Keratinocyte (primary cell): ENCODE data around the gene ADH5. TPM values are rescaled to one million over a fixed set of nuclear protein-coding genes. Genes with fewer than 3 reads are reported as not detected.

ENCODE experiments used
- DNase-seq: peaks from one replicate; pipeline ENCODE4 v3.0.0-alpha.2; 2011; ENCODE audit warnings: low read depth, missing footprints, low spot score
- FAIRE-seq: peaks from 2 replicates; lab custom pipeline; 2011; peaks lifted over from hg19 to GRCh38; lab: Jason Lieb, UNC
- H2AFZ ChIP-seq: 2 replicates; pipeline ENCODE4 v1.6.0; 2012; ENCODE audit warnings: low read length, control low read depth, inconsistent platforms; ENCODE audit not compliant: control insufficient read depth
- H3K27ac ChIP-seq: 2 replicates; pipeline ENCODE4 v1.5.1; 2011; ENCODE audit warnings: low read length; ENCODE audit not compliant: control insufficient read depth, insufficient read depth
- H3K27me3 ChIP-seq: 3 replicates; pipeline ENCODE4 v1.6.0; 2011; ENCODE audit warnings: low read length; ENCODE audit not compliant: control insufficient read depth, insufficient read depth; ENCODE audit errors: extremely low read depth
- H3K36me3 ChIP-seq, 2 experiments: 2 replicates in 1 of 2; 3 replicates in 1 of 2; pipeline ENCODE4 v1.5.1; 2011; ENCODE audit warnings: low read length in 2 of 2, mild to moderate bottlenecking in 1 of 2; ENCODE audit not compliant: control insufficient read depth in 2 of 2, insufficient read depth in 2 of 2; ENCODE audit errors: extremely low read depth in 1 of 2
- H3K4me1 ChIP-seq: 3 replicates; pipeline ENCODE4 v1.5.1; 2011; ENCODE audit warnings: low read length; ENCODE audit not compliant: control insufficient read depth, insufficient read depth; ENCODE audit errors: extremely low read depth
- H3K4me2 ChIP-seq: 3 replicates; pipeline ENCODE4 v1.6.0; 2011; ENCODE audit warnings: low read depth, low read length; ENCODE audit not compliant: control insufficient read depth, insufficient read depth; ENCODE audit errors: extremely low read depth
- H3K4me3 ChIP-seq, 3 experiments: fragments of 200-600 bp in 1 of 3; sonication (generic) in 1 of 3; 2 replicates in 2 of 3; 3 replicates in 1 of 3; pipeline ENCODE4 v1.5.1; 2011 to 2016; ENCODE audit warnings: low read length in 3 of 3, mild to moderate bottlenecking in 3 of 3, control low read depth in 2 of 3, inconsistent platforms in 1 of 3, low read depth in 1 of 3, mixed read lengths in 1 of 3, mixed run types in 1 of 3, moderate library complexity in 1 of 3; ENCODE audit not compliant: control insufficient read depth in 2 of 3, insufficient read depth in 2 of 3; ENCODE audit errors: extremely low read depth in 1 of 3
- H3K79me2 ChIP-seq: 2 replicates; pipeline ENCODE4 v1.6.0; 2012; ENCODE audit warnings: low read length; ENCODE audit not compliant: control insufficient read depth, insufficient read depth
- H3K9ac ChIP-seq: 3 replicates; pipeline ENCODE4 v1.6.0; 2011; ENCODE audit warnings: low read length; ENCODE audit not compliant: control insufficient read depth, insufficient read depth; ENCODE audit errors: extremely low read depth
- H3K9me1 ChIP-seq: 3 replicates; pipeline ENCODE4 v1.6.0; 2011; ENCODE audit warnings: low read length; ENCODE audit not compliant: control insufficient read depth, insufficient read depth; ENCODE audit errors: extremely low read depth
- H3K9me3 ChIP-seq: 2 replicates; pipeline ENCODE4 v1.5.1; 2012; ENCODE audit warnings: low read depth, low read length; ENCODE audit not compliant: control insufficient read depth
- H4K20me1 ChIP-seq: 3 replicates; pipeline ENCODE4 v1.6.0; 2011; ENCODE audit warnings: low read length; ENCODE audit not compliant: control insufficient read depth, insufficient read depth; ENCODE audit errors: extremely low read depth
- CTCF ChIP-seq, 3 experiments: IDR thresholded peaks in 1 of 3; conservative IDR thresholded peaks in 1 of 3; optimal IDR thresholded peaks in 1 of 3; 2 replicates in 2 of 3; 3 replicates in 1 of 3; pipeline versions ENCODE3 to v1.5.1; 2011; ENCODE audit warnings: low read length in 3 of 3, mild to moderate bottlenecking in 3 of 3, moderate library complexity in 2 of 3, control low read depth in 1 of 3, inconsistent platforms in 1 of 3; ENCODE audit not compliant: insufficient read depth in 2 of 3; ENCODE audit errors: extremely low read depth in 1 of 3
- EZH2 ChIP-seq: IDR thresholded peaks from one replicate; pipeline ENCODE4 v1.6.1; 2012; ENCODE audit warnings: inconsistent platforms, mild to moderate bottlenecking, low read length, moderate library complexity
- dilution Hi-C: fragments of 300-500 bp; cut with MboI; formaldehyde crosslinking; loops from one replicate; pipeline ENCODE4 v1.7.0; 2020; ENCODE audit warnings: low sequenced_read_pairs; ENCODE audit not compliant: extremely low pct_ligation_motif_present
- polyA plus RNA-seq, 5 experiments: library from polyadenylated mRNA; depleted of rRNA in 3 of 5; stranded (reverse) in 3 of 5; stranded (forward) in 1 of 5; unstranded in 1 of 5; fragments of >200 nt; gene quantifications; 1 replicate in 1 of 5; 2 replicates in 3 of 5; 3 replicates in 1 of 5; pipeline versions ENCODE4 v1.2.1 to v1.2.3, GENCODE V29; 2011 to 2012; ENCODE audit warnings: missing spikeins in 2 of 5, low read depth in 1 of 5, low replicate concordance in 1 of 5

Gene ADH5
- polyA plus RNA-seq, 1 donor (not counting 4 experiments of a cell fraction or from before 2014, with no cell fraction given): 314 TPM

GRCh38 chr4:99079625-99080295 lies 8.8 kb downstream of the ADH5 start:
- FAIRE-seq (no peak), DNase-seq (no peak)
- H3K4me3 ChIP-seq: no peak overlapping the region
- H4K20me1 ChIP-seq: peaks cover 2% of the 10 kb centered on the region
- peaks cover 46% of the 10 kb centered on the region for H3K79me2 ChIP-seq
- no peaks in the 10 kb centered on the region for H3K9me1 ChIP-seq
- peaks cover 34 to 45% of the 10 kb centered on the region in 2 experiments for H3K36me3 ChIP-seq
- no peaks in the 10 kb centered on the region for H3K27me3 ChIP-seq
- no peak overlapping the region for H2AFZ ChIP-seq
- H3K4me2 ChIP-seq: no peak overlapping the region
- no peaks in the 10 kb centered on the region for H3K9me3 ChIP-seq
- dilution Hi-C loops: no loop called here
- no peak overlapping the region for H3K27ac ChIP-seq
- H3K4me1 ChIP-seq: no peaks in the 10 kb centered on the region
- TF ChIP-seq CTCF (optimal IDR thresholded peaks at IDR 0.05 in 1 of 3, IDR thresholded peaks at IDR 0.05 in 1 of 3, conservative IDR thresholded peaks at IDR 0.05 in 1 of 3; ENCODE audit: extremely low read depth in 1 of 3, insufficient read depth in 2 of 3, low read length in 3 of 3) (no peak), EZH2 (no peak)
- H3K9ac ChIP-seq: no peak overlapping the region

- Histone ChIP-seq H2AFZ (no peak overlapping the region), H3K9ac (no peak overlapping the region), H3K9me3 (no peaks in the 10 kb centered on the region), H3K4me3 (no peak overlapping the region), H4K20me1 (peaks cover 2% of the 10 kb centered on the region), H3K27me3 (no peaks in the 10 kb centered on the region), H3K4me2 (no peak overlapping the region), H3K36me3 (peaks cover 33 to 43% of the 10 kb centered on the region in 2 experiments), H3K9me1 (no peaks in the 10 kb centered on the region), H3K4me1 (no peaks in the 10 kb centered on the region), H3K27ac (no peak overlapping the region), H3K79me2 (peaks cover 40% of the 10 kb centered on the region)
- no peak for FAIRE-seq
- dilution Hi-C loops: no loop called here
- TF ChIP-seq EZH2 (no peak), CTCF (optimal IDR thresholded peaks at IDR 0.05 in 1 of 3, IDR thresholded peaks at IDR 0.05 in 1 of 3, conservative IDR thresholded peaks at IDR 0.05 in 1 of 3; ENCODE audit: extremely low read depth in 1 of 3, insufficient read depth in 2 of 3, low read length in 3 of 3) (no peak)
- DNase-seq: no peak
These were observed 9.5 kb downstream of the ADH5 start for GRCh38 chr4:99078931-99079624.
